GM21367 (cell line): ENCODE data around the gene KDM2A.

Experiments
- ATAC-seq: cut with Tn5 transposase; IDR thresholded peaks from one replicate; pipeline ENCODE4 v1.9.1; 2021; ENCODE audit not compliant: unreplicated experiment

Gene KDM2A

DNA sequence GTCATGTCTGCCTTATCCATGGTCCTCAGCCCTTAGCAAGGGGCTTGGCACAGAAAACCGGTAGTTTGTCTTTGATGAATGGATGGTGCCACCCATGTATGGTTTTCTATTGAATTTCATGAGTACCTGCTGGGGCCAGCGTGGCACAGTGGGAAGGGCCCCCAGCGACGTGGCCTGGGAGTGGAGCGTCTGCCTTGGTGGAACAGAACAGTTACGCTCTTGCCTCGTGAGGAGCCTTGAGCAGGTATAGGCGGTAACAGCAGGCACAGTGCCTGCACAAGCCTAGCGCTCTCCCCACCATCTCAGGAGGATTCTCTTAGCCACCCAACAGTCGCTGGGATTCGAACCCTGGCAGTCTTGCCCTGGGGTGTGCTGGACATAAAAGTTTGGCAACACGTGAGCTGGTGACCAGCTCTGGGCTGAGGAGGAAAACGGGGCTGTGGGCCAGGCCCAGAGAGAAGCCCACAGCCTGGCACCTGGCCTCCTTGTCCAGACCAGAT, 181.2 kb downstream of the KDM2A start:
- ATAC-seq = no peak

DNA sequence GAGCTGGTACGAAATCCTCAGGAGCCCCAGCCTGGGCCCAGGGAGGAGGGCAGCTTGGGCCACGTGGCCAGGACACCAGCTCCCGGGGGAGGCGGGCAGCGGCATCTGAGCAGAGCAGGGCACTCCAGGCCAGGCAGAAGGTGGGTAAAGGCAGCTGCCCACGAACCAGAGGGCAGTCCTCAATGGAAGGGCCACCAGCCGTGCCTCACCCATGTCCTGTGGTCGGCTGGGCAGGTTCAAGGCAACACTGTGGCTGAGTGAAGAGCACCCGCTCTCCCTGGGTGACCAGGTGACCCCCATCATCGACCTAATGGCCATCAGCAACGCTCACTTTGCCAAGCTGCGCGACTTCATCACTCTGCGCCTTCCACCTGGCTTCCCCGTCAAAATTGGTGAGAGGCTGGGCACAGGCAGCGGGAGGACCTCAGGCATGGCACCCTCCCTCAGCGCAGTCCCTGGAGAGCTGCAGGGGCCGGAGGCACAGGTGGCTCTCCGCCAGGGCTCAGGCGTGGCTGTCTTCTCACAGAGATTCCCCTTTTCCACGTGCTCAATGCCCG, 181.8 kb downstream of the KDM2A start:
- no peak for ATAC-seq

DNA sequence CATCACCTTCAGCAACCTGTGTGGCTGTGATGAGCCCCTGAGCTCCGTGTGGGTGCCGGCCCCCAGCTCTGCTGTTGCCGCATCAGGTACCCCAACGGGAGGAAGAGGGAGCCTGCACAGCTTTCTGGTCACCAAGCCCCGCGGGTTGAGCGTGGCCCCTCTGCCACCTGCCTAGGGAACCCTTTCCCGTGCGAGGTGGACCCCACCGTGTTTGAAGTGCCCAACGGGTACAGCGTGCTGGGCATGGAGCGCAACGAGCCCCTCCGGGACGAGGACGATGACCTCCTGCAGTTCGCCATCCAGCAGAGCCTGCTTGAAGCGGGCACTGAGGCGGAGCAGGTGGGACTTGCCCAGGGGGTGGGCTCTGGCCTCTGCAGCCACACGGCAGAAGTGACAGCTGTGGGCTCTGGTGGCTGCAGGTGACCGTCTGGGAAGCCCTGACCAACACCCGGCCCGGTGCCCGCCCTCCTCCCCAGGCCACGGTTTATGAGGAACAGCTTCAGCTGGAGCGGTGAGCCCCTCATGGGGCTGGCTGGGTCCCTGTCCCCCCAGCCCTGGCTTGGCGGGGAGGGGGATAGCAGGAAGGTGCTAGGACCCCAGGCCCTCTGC, 182.4 kb downstream of the KDM2A start:
- ATAC-seq = no peak

DNA sequence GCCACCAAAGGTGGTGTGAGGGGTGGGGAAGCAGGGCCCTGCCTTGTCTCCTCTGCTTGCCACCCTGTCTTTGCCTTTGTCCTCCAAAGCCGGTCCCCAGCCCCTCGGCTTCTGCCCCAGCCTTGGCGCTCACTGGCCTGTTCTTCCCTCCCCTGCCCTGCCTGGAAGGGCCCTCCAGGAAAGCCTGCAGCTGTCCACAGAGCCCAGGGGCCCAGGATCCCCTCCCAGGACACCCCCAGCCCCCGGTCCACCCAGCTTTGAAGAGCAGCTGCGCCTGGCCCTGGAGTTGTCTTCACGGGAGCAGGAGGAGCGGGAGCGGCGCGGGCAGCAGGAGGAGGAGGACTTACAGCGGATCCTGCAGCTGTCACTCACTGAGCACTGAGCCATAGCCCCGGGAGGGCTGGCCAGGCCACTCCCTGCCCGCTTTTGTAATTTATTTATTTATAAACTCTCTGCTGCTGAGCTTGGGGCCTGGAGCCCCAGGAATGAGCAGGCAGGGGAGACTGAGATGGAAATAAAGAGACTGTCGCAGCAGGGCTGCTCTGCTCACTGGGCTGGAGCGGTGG, 183.0 kb downstream of the KDM2A start:
- no peak for ATAC-seq

DNA sequence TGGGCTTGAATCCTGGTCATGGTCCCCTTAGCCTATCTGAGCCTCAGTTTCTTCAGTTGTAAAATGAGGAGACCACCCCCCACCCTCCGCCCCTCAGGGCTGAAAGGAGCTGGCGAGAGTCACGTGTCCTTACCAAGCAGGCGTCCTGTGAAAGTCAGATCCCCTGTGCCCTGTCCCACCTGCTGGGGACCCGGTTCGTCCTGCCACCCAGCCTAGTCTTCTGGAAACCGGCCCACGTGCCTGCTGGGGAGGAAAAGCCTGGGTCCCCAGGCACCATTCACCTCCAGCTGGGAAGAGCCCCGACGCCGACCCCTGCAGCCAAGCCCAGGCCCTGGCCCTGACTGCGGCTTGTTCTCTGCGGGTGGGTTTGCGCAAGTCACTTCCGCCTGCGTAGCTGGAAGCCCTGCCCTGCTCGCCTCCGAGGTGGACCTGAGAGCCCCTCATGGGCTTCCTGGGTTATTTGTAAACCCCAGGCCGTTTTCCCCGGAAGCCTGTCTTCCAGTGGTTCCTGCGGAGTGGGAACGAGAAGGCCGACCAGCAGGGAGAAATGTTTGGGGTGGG, 183.6 kb downstream of the KDM2A start:
- no peak for ATAC-seq

DNA sequence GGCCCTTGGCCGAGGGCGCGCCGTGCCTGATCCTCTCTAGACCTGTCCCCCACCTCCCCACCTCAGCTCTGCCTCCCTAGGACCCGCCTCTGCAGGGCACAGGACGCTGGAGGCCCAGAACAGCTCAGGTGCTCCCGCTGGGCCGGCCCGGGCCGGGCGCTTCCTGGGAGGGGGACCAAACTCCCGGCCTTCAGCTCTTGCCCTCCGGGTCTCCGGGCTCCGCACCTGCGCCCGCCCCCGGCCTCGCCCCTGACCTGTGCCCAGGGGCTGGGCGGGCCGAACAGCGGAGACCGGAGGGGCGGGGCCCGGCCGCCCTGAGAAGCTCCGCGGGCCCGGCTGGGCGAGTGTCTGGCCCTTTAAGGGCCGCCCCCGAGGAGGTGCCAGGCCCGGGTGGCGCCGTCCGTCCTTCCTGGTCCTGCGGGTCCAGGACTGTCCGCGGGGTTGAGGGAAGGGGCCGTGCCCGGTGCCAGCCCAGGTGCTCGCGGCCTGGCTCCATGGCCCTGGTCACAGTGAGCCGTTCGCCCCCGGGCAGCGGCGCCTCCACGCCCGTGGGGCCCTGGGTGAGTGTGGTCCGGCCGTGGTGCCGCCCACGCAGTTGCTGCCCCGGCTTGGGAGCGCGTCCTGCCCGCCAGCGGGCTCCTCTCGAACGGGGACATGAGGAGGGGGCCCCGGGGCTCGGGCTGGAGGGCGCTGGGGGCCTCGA, 184.2 kb downstream of the KDM2A start, which contains the start of gene SSH3:
Gene SSH3, plus strand, starts transcription at position 399 of the 703 bp plus-strand sequence. Its CDS starts 96 bp downstream, at position 495.
- no peak for ATAC-seq

DNA sequence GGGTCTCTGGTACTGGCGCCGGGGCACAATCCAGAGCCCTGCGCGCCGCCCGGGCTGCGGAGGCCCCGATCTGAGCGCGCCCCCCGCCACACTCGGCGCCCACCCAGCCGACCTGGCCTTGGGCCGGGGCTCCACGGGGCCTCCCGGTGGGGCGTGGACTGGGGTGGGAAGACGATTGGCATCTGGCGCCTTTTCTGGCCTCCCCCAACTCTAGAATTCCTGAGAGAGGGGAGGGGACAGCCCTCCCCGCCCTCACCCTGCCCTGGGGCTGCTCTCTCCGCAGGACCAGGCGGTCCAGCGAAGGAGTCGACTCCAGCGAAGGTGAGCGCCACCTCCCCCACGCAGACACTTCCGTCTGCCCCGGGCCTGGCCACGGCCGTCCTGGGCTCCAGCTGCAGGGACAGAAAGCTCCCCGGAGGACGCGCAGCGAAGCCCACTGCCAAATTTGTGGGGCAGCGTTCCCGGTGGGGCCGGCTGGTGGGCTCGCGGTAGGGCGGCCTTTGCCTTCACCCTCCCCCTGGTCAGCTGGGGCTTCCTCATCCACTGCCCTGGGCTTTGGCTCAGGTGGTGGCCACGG, 184.9 kb downstream of the KDM2A start:
- ATAC-seq = no peak

DNA sequence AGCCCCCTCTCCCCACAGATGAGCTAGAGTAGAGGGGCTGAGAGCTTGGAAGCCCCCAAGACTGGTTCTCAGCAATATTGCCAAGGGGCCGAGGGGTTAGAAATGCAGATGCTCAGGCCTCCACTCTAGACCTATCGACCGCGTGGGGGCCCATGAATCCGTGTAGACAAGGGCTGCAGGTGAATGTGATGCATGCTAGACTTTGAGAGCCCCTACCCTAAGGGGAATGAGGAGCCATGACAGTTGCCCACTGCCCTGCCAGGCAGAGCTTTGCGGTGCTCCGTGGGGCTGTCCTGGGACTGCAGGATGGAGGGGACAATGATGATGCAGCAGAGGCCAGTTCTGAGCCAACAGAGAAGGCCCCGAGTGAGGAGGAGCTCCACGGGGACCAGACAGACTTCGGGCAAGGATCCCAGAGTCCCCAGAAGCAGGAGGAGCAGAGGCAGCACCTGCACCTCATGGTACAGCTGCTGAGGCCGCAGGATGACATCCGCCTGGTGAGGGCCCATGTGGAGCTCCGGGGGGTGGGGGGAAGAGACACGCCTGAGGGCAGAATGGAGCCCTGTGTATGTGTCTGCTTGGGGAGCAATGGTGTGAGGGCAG, 185.5 kb downstream of the KDM2A start:
- no peak for ATAC-seq

DNA sequence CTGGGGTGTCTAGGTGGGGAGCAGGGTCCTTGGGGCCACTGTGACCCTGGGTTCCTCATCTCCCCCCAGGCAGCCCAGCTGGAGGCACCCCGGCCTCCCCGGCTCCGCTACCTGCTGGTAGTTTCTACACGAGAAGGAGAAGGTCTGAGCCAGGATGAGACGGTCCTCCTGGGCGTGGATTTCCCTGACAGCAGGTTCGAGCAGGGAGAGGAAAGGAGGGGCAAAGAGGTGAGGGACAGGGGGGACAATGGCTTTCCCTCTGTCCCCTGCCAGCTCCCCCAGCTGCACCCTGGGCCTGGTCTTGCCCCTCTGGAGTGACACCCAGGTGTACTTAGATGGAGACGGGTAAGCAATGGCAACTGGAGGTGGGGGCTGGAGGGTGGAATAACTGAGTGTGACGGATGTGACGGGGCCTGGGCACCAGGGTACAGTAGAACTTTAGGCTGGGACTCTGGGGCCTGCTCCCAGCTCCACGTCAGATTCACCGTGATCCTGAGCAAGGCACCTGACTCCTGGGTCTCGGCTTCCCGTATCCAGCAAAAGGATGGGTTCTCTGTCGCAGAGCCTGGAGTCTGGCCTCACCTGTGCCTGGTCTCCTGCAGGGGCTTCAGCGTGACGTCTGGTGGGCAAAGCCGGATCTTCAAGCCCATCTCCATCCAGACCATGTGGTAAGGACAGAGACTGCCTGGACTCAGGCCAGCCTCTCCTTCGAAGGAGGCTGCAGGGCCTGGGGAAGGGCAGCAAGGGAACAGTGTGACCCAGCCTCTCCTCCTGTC, 187.9 kb downstream of the KDM2A start:
- no peak for ATAC-seq

DNA sequence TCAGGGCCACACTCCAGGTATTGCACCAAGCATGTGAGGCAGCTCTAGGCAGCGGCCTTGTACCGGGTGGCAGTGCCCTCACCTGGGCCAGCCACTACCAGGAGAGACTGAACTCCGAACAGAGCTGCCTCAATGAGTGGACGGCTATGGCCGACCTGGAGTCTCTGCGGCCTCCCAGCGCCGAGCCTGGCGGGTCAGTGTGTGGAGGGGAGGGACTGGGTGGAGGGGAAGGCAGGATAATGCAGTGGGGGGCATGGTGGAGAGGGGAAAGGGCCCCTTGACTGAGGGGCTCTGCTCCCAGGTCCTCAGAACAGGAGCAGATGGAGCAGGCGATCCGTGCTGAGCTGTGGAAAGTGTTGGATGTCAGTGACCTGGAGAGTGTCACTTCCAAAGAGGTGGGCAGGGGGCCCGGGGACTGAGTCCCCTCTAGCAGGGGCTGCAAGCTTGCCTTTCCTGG, 188.5 kb downstream of the KDM2A start:
- no peak for ATAC-seq
